DOHH2 (cell line): ENCODE results near the gene RNGTT.

Experiments
- H3F3A ChIP-seq: fragments of 200-600 bp; sonication (generic), shearing (Covaris generic); 2 replicates; pipeline ENCODE4 v1.6.0; 2016; ENCODE audit warnings: antibody characterized with exemption, mild to moderate bottlenecking; ENCODE audit not compliant: control insufficient read depth, insufficient read depth
- H3K27ac ChIP-seq: fragments of 200-600 bp; sonication (generic); 2 replicates; pipeline ENCODE4 v1.5.1; 2014; ENCODE audit warnings: low read depth, mild to moderate bottlenecking, low read length, moderate library complexity
- H3K27me3 ChIP-seq: fragments of 200-600 bp; sonication (generic); 2 replicates; pipeline ENCODE4 v1.6.1; 2014; ENCODE audit warnings: mild to moderate bottlenecking, low read length, mixed read lengths; ENCODE audit not compliant: control insufficient read depth
- H3K36me3 ChIP-seq: fragments of 200-600 bp; sonication (generic); 2 replicates; pipeline ENCODE4 v1.6.1; 2014; ENCODE audit warnings: mild to moderate bottlenecking, low read length, moderate library complexity, mixed read lengths; ENCODE audit not compliant: control insufficient read depth
- H3K4me1 ChIP-seq: fragments of 200-600 bp; sonication (generic); 2 replicates; pipeline ENCODE4 v1.6.1; 2014; ENCODE audit warnings: mild to moderate bottlenecking, low read length, mixed read lengths; ENCODE audit not compliant: control insufficient read depth
- H3K4me2 ChIP-seq: fragments of 200-600 bp; sonication (generic); 2 replicates; pipeline ENCODE4 v1.6.0; 2014; ENCODE audit warnings: mild to moderate bottlenecking, low read length, moderate library complexity
- H3K4me3 ChIP-seq: fragments of 200-600 bp; sonication (generic); 2 replicates; pipeline ENCODE4 v1.5.1; 2014; ENCODE audit warnings: mild to moderate bottlenecking, low read length, mixed read lengths
- H3K79me2 ChIP-seq: fragments of 200-600 bp; sonication (generic); 2 replicates; pipeline ENCODE4 v1.6.1; 2014; ENCODE audit warnings: mild to moderate bottlenecking, low read length, mixed read lengths; ENCODE audit not compliant: control insufficient read depth
- H3K9me2 ChIP-seq: fragments of 200-600 bp; sonication (generic); replicated peaks from 2 replicates; pipeline ENCODE4 v1.6.1; 2014; ENCODE audit warnings: mild to moderate bottlenecking, low read length, mixed read lengths; ENCODE audit not compliant: control insufficient read depth
- H3K9me3 ChIP-seq: fragments of 200-600 bp; sonication (generic); 2 replicates; pipeline ENCODE4 v1.6.1; 2014; ENCODE audit warnings: antibody characterized with exemption, low read length, mixed read lengths; ENCODE audit not compliant: control insufficient read depth, insufficient read depth
- H4K20me1 ChIP-seq: fragments of 200-600 bp; sonication (generic); 2 replicates; pipeline ENCODE4 v1.6.0; 2014; ENCODE audit warnings: low read depth, mild to moderate bottlenecking, antibody characterized with exemption, low read length, moderate library complexity; ENCODE audit not compliant: control insufficient read depth, insufficient read depth
- CTCF ChIP-seq: fragments of 200-600 bp; sonication (generic); IDR thresholded peaks from one replicate; pipeline ENCODE4 v1.5.1; 2014; ENCODE audit warnings: antibody characterized with exemption, mild to moderate bottlenecking, low read depth, low read length; ENCODE audit not compliant: poor library complexity, severe bottlenecking
- EZH2phosphoT487 ChIP-seq: fragments of 200-600 bp; sonication (generic); IDR thresholded peaks from 2 replicates; pipeline ENCODE4 v1.6.1; 2017; ENCODE audit warnings: borderline replicate concordance, mild to moderate bottlenecking, antibody characterized with exemption, low read length, moderate library complexity, mixed read lengths

RNGTT gene

DNA sequence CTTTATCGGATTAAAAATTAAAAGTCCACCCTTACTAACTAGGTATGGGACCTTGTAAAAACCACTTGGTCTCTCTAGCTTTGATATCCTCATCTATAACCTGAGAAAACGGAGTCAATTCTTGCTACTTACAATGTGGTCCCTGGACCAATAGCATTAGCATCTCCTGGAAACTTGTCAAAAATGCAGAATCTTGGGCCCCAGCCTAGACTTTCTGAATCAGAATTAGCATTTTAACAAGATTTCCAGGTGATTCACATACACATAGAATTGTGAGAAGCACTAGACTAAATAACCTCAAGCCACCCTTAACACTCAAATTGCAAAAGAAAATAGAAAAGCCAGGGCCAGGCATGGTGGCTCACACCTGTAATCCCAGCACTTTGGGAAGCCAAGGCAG lies 96.6 kb downstream of the RNGTT start:
- Histone ChIP-seq H3K4me3 (no peak overlapping the region), H3F3A (no peaks in the 10 kb centered on the region), H3K27me3 (no peaks in the 10 kb centered on the region), H3K36me3 (peaks cover 11% of the 10 kb centered on the region), H4K20me1 (no peaks in the 10 kb centered on the region), H3K9me3 (no peaks in the 10 kb centered on the region), H3K27ac (no peak overlapping the region), H3K79me2 (no peaks in the 10 kb centered on the region), H3K4me1 (peaks cover 37% of the 10 kb centered on the region), H3K9me2 (no peaks in the 10 kb centered on the region), H3K4me2 (no peak overlapping the region)
- TF ChIP-seq CTCF, result no peak
- no peak for TF ChIP-seq EZH2phosphoT487

GRCh38 chr6:88865275-88865674 lies 98.1 kb downstream of the RNGTT start:
- no peak for TF ChIP-seq EZH2phosphoT487
- no peak for TF ChIP-seq CTCF
- peaks cover 11% of the 10 kb centered on the region; the same call in 1 of the 2 replicates for H3K36me3 ChIP-seq
- H3K9me3 ChIP-seq, result no peaks in the 10 kb centered on the region
- H3K4me2 ChIP-seq, result no peak overlapping the region
- no peaks in the 10 kb centered on the region for H4K20me1 ChIP-seq
- no peaks in the 10 kb centered on the region for H3K9me2 ChIP-seq
- no peaks in the 10 kb centered on the region for H3K27me3 ChIP-seq
- H3K79me2 ChIP-seq, result no peaks in the 10 kb centered on the region
- H3K4me3 ChIP-seq, result no peak overlapping the region
- H3F3A ChIP-seq, result no peaks in the 10 kb centered on the region
- no peak overlapping the region for H3K27ac ChIP-seq
- peaks cover 33% of the 10 kb centered on the region for H3K4me1 ChIP-seq

DNA sequence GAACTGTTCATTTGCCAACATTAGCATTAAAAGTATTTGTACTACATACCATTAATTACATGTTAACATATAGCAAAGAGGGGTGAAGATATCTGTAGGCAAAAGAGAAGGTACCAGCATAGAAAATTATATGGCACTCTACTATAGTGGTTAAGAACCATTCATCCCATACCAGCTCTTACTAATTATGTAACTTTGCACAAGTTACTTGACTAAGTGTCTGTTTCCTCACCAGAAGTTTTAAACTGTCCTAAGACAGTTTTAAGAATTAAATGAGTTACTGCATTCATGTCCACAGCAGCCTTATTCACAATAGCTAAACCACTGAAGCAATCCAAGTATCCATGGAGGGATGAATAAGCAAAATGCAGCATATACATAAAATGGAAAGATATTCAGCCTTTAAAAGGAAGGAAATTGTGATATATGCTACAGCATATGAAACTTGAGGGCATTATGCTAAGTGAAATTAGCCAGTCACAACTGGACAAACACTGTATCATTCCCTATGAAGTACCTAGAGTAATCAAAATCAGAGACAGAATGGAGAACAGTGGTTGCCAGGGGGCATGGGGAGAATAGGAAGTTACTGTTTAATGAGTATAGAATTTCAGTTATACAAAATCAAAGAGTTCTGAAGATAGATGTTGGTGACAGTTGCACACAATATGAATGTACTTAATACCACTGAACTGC lies 98.9 kb downstream of the RNGTT start:
- H3K9me2 ChIP-seq, result no peaks in the 10 kb centered on the region

More for the DNA sequence above, 98.9 kb downstream of the RNGTT start:
- no peak for TF ChIP-seq CTCF
- TF ChIP-seq EZH2phosphoT487, result no peak
- Histone ChIP-seq H4K20me1 (no peaks in the 10 kb centered on the region), H3F3A (no peaks in the 10 kb centered on the region), H3K4me3 (no peak overlapping the region), H3K4me1 (peaks cover 25% of the 10 kb centered on the region), H3K4me2 (no peak overlapping the region), H3K79me2 (no peaks in the 10 kb centered on the region), H3K36me3 (peaks cover 11% of the 10 kb centered on the region; the same call in 1 of the 2 replicates), H3K27me3 (no peaks in the 10 kb centered on the region), H3K9me3 (no peaks in the 10 kb centered on the region), H3K27ac (no peak overlapping the region)
